GM12801 (cell line): ENCODE measurements around the gene DMRT1.

ENCODE experiments used
- TF ChIP-seq, protein P1 (sequence below): IDR thresholded peaks from one replicate; pipeline ENCODE4 v1.5.1; 2011; ENCODE audit warnings: control low read depth; ENCODE audit not compliant: insufficient read length; ENCODE audit errors: extremely low read depth

Gene DMRT1

DNA sequence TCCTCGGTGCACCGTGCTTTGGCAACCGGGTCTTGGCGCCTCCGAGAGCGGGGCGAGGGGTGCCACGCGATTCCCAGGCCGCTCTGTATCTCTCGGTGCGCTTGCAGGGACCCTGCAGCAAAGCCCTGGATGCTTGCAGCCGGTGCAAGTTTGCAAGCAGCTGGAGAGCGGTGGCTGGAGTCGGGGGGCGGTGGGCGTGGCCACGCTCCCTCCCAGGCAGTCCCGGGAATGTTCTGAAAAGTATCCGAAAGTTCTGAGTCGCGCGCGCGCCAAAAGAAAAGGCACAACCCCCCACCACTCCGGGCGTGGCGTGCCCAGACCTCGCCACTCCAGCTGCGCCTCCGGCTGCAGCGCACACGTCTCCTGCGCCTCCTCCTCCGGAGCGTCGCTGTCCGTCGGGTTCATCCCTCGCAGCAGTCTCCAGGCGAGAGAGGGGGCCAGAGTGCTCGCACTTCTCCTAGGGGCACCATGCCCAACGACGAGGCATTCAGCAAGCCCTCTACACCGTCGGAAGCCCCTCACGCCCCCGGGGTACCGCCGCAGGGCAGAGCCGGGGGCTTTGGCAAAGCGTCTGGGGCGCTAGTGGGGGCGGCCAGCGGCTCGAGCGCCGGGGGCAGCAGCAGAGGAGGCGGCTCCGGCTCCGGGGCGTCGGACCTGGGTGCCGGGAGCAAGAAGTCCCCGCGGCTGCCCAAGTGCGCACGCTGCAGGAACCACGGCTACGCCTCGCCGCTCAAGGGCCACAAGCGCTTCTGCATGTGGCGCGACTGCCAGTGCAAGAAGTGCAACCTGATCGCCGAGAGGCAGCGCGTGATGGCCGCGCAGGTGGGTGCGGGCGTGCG is at the start of gene DMRT1:
Gene DMRT1, plus strand, starts transcription at position 327 of the 839 bp plus-strand sequence. Its CDS starts 142 bp downstream, at position 469.
- TF ChIP-seq, protein P1, sequence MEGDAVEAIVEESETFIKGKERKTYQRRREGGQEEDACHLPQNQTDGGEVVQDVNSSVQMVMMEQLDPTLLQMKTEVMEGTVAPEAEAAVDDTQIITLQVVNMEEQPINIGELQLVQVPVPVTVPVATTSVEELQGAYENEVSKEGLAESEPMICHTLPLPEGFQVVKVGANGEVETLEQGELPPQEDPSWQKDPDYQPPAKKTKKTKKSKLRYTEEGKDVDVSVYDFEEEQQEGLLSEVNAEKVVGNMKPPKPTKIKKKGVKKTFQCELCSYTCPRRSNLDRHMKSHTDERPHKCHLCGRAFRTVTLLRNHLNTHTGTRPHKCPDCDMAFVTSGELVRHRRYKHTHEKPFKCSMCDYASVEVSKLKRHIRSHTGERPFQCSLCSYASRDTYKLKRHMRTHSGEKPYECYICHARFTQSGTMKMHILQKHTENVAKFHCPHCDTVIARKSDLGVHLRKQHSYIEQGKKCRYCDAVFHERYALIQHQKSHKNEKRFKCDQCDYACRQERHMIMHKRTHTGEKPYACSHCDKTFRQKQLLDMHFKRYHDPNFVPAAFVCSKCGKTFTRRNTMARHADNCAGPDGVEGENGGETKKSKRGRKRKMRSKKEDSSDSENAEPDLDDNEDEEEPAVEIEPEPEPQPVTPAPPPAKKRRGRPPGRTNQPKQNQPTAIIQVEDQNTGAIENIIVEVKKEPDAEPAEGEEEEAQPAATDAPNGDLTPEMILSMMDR = no peak

DNA sequence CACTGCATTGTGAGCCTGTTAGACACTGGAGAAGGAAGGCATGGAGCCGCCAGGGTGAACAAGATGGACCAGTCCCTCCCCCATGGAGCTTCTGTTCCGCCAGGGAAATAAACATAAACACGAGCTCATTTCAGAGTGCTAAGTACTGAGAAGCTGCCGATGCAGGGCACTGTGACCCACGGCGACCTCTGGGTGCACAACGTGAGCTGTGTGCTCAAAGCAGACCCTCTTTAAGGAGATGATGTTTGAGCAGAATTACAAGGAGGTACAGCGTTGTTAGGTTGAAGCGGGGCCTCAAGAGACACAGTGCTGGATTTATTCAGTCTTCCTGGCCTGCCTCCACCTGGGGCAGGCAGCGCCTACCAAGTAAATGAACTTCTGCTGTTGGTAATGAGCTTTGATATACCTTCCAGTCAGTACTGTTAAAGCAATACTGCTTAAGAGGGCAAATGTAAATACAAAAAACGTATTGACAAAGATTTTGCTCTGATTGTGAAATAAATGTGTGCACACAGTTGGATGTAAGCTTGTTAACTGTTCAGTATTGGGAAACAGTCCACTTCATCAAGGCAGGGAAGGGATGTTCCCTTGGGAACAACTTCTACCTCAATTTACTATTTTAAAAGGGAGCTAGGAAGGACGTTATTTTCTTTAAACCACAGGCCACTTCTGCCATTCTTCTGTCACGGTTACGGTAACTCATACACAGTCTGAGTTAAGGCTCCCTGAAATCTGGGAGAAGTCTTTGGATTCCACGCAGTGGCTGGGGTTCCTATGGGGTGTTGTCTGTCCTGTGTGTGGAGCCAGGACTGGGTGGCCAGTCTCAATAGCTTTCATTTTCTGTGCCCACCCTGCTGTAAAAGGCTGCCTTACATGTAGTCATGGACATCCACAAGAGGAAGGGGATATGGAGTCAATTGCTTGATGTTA is 48.9 kb upstream of the DMRT1 start:
- TF ChIP-seq, protein P1 = no peak

DNA sequence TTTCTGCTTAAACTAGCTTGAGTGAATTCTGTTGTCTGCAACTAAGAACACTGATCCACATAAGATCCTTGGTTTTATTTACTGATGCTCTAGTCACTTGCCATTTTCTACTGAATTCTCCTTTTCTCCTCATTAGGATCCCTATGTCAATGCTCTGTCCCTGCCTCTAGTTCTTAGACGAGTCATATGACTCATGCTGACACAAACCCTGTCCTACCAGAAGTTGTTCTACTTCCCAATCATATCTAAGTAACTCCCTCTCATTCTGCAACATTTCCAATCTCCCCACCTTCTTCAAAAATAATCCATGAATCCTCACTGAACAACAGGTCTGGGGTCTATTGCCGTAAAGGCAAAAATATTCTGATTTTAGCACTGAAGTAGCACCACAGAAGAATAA is 47.1 kb upstream of the DMRT1 start:
- TF ChIP-seq, protein P1 = no peak

DNA sequence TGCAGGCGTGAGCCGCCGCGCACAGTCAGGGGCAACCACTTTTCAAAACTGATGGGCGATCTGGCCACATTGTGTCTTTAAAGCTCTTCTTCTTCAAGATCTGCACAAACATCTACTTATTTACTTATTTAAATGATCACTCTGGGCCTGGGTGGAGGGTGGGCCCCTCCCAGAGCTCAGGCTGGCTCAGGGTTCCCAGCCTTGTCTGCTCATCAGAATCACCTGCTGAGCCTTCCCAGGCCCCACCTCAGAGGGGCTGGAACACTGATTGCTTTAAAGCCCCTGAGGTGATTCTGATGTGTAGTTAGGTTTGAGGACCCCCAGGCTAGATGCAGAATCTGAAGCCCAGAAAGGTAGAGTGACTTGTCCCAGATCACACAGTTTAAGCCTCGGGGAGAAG is 45.6 kb upstream of the DMRT1 start:
- TF ChIP-seq, protein P1 = no peak

DNA sequence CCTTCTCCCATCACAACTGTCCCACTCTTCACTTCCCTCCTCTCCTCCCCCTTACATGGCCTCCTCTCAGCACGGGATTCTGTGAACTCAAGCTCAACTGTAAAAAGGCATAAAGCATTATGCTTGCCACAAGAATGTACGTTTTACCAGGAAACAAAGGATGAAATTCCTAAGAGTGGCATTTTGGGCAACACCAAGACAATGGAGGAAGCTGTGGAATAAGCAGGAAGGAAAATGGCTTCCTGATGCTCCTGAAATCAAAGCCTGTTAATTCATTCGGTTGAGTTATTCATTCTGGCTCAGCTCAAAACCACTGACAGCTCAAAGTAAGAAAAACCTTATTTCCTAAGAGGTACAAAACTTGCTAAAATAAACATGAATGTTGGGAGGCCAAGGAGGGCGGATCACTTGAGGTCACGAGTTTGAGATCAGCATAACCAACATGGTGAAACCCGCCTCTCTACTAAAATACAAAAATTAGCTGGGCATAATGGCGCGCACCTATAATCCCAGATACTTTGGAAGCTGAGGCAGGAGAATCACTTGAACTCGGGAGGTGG is 40.8 kb upstream of the DMRT1 start:
- TF ChIP-seq, protein P1 = no peak

DNA sequence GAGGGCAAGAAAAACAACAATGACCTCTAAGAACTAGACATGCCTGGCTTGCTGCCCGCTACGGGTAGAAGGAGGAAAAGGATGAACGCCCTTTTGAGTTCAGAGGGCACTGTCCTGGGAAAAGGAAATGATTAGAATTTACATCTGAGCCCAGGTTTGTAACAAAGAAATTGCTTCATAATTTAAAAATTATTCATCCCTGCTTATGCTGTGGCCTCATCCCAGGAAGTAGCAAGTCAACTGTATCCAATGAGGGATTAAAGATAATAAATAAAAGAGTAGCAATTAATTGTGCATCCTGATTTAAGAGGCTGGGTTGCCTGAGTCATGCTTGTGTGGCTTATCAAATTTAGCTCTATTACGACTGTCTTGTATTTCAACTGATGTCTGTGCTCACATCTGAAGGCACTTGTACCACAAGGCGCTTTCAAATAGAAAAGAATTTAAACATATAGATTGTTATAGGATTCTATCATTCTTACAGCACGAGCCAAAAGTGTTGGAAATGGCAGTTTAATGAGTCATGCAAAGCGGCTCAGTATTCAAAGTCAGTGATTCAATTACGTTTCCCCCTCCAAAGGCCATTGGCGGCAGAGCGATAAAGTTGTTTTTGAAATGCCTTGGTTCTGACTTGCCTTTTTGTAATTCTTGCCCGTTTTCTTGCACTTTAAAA is 40.0 kb upstream of the DMRT1 start:
- TF ChIP-seq, protein P1 = no peak

DNA sequence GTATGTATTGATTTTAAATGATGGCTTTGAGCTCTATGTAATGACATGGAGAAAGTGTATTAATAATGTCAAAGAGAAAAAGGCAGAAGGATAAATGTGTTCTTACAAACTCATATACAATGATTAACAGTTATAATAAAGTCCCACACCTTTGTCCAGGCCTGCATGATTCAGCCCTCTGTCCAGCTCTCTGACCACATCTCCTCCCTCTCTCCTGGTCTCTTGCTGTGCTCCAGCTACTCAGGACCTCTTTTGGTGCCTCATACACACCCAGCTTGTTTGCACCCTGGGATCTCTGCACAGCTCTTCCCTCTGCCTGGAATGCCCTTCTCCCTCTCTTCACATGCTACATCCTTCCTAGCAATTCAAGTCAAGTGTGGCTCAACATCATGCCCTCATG is 37.5 kb upstream of the DMRT1 start:
- TF ChIP-seq, protein P1 = no peak
